Mucosa of gallbladder (tissue), 1 donor: ENCODE results near the gene PLXND1. TPM values are rescaled to one million over a fixed set of nuclear protein-coding genes. Genes with fewer than 3 reads are reported as not detected.
"Not testable (repeated sequence)": the region's sequence is repeated elsewhere in the genome, so short reads cannot be mapped to it uniquely, and the experiment has no call there.

Source experiments
- DNase-seq: peaks from one replicate; pipeline ENCODE4 v3.0.0-alpha.2; 2020; ENCODE audit warnings: low spot score
- total RNA-seq: library from RNA; stranded (reverse); gene quantifications from one replicate; pipeline ENCODE4 v1.2.1, GENCODE V29; 2021
- donor health status: DM: no; HTN: no; CAD: no.

Gene PLXND1, protein sequence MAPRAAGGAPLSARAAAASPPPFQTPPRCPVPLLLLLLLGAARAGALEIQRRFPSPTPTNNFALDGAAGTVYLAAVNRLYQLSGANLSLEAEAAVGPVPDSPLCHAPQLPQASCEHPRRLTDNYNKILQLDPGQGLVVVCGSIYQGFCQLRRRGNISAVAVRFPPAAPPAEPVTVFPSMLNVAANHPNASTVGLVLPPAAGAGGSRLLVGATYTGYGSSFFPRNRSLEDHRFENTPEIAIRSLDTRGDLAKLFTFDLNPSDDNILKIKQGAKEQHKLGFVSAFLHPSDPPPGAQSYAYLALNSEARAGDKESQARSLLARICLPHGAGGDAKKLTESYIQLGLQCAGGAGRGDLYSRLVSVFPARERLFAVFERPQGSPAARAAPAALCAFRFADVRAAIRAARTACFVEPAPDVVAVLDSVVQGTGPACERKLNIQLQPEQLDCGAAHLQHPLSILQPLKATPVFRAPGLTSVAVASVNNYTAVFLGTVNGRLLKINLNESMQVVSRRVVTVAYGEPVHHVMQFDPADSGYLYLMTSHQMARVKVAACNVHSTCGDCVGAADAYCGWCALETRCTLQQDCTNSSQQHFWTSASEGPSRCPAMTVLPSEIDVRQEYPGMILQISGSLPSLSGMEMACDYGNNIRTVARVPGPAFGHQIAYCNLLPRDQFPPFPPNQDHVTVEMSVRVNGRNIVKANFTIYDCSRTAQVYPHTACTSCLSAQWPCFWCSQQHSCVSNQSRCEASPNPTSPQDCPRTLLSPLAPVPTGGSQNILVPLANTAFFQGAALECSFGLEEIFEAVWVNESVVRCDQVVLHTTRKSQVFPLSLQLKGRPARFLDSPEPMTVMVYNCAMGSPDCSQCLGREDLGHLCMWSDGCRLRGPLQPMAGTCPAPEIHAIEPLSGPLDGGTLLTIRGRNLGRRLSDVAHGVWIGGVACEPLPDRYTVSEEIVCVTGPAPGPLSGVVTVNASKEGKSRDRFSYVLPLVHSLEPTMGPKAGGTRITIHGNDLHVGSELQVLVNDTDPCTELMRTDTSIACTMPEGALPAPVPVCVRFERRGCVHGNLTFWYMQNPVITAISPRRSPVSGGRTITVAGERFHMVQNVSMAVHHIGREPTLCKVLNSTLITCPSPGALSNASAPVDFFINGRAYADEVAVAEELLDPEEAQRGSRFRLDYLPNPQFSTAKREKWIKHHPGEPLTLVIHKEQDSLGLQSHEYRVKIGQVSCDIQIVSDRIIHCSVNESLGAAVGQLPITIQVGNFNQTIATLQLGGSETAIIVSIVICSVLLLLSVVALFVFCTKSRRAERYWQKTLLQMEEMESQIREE (N-terminal part only)
- 82.2 TPM for total RNA-seq

DNA sequence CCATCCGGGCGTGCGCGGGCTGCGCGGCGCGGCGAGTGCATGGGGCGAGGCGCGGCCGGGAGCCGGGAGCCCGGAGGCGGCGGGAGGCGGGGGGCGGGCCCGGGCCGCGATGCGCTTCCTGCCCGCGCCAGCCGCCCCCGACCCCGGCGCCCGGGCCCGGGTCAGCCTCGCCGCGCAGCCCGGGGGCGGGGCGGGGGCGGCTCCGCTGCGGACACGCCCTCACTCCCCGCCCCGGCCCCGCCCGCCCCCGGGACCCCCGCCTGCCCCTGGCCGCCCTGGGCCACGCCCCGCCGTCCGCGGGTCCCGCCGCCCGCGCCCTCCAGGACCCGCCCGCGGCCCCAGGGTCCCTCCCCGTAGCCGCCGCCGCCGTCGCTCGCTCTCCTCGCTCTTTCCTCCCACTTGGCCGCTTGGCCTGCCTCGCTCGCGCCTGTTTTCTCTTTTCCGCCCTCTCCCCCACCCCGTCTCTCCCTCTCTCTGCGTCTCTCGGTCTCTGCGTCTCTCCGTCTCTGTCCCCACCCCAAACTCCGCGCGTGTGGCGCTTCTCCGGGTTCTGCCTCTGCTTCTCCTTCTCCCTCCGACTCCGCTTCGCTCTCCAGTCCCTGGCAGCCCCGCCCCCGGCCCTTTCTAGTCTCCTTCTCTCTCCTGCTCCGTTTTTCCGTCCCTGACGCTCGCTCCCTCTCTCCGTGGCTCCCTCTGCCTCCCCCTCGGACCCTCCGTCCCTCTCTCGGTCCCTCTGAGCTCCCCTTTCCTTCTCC lies at the start of gene PLXND1:
Gene PLXND1, minus strand, starts transcription at position 41 of the 755 bp plus-strand sequence. Its CDS starts 37 bp downstream, at position 4.
- peak; percentile 65 for DNase-seq

DNA sequence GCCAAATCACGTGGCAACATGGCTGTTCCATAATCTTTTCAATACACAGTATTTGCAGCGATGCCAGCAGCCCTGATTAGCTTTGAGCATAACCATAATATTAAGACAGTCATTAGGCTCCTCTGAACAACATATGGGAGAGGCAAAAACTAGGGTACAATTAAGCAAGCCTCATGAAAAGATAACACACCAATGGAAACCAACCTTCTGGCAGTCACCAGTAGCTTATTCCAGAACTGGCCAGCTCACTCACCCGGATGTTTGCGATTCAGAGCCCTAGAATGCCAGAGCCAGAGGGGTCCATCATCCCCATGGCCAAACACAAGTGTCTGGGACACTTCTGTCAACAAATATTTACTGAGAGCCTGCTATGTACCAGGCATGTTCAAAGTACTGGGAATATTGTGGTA lies 48.8 kb upstream of the PLXND1 start:
- no peak for DNase-seq

DNA sequence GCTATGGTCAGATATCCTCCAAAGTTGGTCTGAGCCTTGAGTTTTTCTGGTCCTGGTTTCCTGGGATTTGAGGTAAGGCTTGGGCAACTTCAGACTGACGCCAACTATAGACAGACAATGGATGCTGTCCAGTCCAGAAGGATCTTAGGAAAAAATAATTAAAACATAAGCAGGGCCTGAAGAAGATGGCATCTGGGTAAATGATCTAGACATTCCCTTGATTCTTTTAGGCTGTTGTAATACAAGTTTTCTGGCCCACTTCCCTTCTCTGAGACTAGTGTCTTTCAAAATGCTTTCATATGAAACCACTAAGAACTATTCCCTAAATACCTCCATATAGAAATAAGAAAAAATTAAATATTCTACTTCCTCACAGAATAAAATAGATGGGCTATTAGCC lies 47.7 kb upstream of the PLXND1 start:
- no peak for DNase-seq

DNA sequence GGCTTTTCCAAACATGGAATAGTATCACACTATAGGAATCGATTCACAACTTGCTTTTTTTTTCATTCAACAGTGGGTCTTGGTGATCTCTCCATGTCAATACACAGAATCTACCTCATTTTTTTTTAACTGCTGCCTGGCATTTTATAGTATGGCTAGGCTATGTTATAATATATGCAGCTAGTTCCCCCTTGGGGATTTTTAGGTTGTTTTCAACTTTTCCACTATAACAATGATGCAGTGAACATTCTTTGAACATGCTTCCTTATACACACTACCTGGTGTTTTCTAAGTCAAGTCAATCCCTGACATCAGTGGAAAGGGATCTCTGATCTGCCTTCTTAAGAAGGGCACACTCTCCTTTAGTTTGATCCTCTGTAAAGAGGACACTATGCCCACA lies 46.5 kb upstream of the PLXND1 start:
- DNase-seq, result no peak

DNA sequence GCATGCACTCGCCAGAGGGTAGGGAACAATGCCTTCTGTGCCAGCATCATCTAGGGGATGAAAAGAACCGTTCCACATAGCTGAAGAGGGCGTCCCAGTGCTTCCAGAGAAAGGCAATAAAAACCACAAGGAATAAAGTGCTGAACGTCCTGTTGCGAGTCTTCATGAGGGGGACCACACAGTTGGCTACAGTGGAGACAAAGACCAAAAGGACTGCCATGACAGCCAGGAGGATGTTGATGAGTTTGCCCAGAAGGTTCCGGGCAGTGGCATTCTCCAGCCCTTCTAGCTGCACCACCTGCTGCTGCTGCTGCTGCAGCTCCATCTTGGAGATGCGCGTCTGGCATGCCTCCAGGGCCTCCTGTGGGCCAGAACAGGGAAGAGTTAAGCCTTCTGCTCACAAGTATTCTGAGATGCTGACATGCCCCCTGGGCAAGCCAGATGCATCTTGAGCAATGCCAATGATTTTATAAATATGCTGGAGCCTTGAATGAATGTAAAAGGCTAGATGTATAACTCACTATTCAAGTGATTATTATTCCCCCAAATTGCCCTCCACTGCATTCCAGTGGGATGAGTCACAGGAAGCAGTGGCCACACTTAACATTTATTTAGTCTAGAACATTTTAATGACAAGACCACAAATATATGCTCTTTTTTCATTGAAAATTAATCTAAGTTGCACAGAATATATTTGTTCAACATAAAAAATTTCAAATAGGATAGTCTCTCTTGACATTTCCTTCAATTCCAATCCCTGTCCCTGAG lies 45.1 kb upstream of the PLXND1 start:
- DNase-seq, result no peak

DNA sequence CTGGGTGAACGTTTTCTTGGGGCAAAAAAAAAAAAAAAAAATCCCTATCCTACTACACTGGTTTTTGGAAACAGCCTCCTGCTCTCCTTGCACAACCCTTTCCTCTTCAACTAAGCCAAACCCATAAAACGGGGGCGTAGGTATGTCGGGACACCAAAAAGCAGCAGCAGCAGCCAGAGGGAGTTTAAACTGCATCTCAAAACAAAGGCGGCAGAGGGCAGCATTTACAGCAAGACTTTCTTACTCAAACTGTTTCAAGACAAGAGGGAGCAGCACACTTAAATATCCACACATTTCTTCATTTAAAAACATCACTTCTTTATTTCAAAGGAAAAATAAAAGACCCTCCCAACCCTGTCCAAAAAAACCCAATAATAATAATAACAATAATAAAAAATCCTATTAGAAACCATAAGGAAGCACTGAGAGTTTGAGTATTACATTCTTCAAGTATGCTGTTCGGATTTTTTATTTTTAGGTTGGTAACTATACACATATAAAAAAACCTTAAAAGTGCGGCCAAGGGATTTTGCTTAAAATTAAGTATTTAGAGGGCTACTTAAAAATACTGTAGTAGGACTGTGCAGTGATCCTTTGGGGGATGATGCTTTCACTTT lies 43.9 kb upstream of the PLXND1 start:
- DNase-seq, result peak; percentile 73

DNA sequence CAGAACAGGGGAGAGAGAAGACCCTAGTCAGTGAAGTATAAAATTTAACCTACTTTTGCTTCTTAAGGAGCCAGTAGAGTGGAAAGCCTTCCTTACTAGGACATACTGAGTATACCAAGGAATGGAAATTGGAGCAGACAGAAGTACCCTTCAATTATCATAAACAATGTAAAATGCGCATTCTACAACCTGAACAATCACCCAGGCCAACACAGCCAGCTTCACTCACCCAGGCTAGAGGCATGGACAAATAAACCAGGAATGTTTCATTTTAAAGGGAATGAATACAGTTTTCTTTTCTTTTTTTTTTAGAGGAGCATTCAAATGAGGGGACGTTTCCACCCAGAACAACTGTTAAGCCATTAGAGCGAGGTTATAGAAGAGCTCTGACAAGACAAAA lies 41.9 kb upstream of the PLXND1 start:
- no peak for DNase-seq

DNA sequence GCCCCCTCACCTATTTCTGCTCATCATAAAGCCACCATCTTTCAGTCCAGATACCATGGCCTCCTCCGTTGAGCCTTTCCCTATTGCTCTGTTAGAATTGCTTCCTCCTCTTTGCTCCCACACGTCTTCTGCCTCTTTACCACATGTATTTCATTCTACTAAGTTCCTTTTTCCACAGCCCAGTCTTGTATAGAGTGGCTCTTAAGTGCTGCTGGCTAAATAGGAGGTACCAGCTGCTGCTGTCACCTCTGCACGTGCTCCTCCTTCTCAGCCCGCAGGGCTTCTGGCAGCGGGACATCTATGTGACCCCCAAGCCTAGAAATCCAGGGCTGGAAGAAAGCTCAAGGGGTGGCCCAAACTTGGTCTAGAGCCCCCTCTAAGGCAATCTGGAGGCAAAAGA lies 38.8 kb upstream of the PLXND1 start:
- DNase-seq, result no peak

DNA sequence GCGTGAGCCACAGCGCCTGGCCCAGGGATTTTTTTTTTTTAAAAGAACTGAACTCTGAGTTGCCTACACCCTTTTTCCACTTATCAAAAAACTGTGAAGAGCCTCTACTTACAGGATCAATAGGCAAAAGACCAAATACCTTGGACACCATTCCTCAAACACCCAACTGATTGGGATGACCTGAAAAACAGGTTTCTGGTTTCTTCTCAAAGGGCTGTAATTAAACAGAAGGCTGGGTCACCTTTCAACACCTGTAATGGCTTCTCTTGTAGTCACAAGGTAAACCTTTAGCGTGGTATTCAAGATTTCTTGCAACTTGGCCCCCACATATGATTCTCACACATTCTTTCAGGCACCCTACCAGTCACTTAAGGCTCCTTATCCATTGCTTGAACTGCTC lies 38.4 kb upstream of the PLXND1 start:
- no peak for DNase-seq

DNA sequence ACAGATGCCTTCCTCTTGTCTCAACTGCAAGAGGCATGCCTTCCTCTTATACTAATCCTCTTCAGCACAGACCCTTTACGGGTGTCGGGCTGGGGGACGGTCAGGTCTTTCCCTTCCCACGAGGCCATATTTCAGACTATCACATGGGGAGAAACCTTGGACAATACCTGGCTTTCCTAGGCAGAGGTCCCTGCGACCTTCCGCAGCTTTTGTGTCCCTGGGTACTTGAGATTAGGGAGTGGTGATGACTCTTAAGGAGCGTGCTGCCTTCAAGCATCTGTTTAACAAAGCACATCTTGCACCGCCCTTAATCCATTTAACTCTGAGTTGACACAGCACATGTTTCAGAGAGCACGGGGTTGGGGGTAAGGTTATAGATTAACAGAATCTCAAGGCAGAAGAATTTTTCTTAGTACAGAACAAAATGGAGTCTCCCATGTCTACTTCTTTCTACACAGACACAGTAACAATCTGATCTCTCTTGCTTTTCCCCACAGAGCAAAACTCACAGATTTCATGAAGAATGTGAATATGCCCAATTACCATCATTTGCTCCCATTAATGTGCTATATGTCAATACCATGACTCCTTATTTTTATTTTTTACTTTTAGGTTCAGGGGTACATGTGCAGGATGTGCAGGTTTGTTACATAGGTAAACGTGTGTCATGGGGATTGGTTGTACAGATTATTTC lies 35.2 kb upstream of the PLXND1 start:
- not testable (repeated sequence) for DNase-seq

DNA sequence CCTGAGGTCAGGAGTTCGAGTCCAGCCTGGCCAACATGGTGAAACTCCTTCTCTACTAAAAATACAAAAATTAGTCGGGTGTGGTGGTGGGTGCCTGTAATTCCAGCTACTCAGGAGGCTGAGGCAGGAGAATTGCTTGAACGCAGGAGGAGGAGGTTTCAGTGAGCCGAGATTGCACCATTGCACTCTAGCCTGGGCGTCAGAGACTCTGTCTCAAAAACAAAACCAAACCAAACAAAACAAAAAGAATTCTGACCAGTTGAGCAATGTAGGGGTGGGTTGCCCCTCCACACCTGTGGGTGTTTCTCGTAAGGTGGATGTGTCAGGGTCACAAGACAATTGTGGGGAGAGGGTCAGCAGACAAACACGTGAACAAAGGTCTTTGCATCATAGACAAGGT lies 34.5 kb upstream of the PLXND1 start:
- DNase-seq, result not testable (repeated sequence)

DNA sequence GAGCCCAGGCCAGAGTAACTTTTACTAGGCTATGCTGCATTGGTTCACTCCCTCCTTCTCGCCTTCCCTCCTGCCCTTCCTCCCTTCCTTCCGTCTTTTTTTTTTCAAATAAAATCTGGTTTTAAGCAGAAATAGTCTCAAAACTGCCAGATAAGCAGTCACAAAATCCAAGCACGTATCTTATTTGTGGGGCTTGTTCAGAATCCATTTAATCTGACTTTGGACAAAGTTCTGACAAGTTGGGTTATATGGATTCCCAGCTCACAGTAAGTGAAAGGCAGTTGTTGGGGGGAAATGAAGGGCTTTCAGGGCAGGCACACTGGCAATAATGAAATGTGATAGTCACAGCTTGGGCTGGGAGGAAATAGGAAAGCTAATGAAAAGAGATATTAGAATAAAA lies 32.0 kb upstream of the PLXND1 start:
- no peak for DNase-seq

DNA sequence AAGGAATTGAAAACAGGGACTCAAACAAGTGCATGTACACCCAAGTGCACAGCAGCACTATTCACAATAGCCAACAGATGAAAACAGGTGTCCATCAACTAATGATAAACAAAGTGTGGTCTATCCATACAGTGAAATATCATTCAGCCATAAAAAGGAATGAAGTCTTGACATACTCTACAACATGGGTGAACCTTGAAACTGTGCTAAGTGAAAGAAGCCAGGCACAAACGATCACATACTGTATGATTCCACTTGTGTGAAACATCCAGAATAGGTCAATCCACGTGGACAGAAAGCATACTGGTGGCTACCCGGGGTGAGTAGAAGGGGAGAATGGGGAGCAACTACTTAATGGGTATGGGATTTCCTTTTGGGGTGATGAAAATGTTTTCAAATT lies 29.6 kb upstream of the PLXND1 start:
- DNase-seq, result no peak

DNA sequence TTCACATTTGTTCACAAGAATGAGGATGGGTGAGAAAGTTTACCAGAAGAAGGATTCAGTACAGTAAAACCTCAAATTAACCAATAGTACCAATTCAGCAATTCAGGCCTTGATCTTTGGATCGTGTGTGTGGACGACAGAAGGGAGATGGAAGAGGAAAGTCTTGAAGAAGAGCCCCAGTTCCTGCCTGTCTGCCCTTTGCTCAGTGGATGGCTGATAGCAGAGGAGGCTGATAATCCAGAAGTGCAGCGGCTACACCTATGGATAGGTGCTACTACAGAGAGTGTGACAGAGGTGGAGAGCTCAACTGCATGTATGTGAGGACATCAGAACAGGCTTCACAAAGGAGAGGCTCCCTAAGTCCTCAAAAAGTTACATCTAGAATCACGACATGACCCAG lies 29.2 kb upstream of the PLXND1 start:
- DNase-seq, result no peak

DNA sequence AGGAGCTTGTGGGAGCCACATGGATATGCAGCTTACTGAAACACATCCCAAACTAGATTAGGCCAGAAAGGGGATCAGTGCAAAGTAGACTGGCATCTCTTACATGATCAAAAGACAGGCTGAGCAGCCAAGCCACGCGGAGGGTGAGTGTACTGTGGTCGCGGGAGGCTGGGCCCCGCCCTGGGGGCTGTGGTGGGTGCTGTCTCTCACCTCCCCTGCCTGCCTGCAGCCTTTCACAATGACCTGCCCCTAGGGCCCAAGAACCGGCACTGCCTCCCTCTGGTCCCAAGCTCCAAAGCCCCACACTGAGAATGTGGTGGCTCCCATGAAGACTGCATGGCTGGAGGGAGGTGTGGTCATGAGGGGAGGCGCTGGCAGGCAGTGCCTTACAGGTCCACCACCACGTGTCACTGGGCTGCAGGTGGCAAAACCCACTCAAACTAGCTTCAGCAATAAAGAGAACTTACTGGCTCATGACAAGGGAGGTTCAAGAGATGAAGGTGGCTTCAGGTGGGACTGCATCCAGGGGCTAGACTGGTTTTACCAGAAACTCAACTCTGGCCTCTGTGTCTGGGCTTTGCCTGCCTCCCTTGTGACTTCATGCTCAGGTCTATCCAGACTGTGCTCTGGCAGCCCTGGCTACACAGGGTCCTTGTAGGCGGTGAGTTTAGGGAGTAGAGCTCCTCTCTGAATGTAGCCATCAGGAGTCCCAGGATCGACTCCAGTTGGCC lies 27.4 kb upstream of the PLXND1 start:
- DNase-seq, result no peak

DNA sequence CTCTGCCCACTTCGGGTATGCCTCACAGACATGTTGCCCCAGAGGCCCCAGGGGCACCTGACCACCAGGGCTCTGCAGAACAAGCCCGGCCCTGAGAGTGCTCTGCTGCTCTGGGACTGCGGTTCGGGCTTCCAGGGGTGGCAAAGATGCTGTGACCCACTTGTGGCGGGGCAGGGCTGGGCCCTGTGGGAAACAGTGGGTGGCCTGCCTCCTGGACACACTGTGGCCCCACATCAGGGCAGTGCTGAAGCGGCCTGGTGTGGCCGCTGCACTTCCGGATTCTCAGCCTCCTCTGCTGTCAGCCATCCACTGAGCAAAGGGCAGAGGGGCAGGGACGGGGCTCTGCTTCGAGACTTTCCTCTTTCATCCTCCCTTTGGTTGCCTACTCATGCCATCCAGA lies 26.5 kb upstream of the PLXND1 start:
- DNase-seq, result no peak

DNA sequence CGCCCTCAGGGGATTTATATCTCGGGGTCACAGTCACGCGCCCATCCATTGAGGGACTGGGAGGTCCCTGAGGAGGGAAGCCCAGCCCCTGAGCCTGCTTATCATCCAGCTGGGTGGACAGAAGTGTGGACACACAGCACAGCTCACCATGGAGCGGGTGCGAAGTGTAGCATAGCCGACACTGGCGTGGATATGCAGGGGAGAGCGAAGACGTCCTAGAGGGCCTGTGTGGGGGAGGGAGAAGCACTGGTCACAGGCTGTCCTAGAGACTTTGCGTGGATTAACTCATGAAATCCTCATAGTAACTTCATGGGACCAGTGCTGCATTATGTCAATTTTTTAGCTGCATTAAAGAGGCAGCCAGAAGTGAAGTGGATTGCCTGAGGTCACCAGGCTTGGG lies 26.1 kb upstream of the PLXND1 start:
- no peak for DNase-seq

DNA sequence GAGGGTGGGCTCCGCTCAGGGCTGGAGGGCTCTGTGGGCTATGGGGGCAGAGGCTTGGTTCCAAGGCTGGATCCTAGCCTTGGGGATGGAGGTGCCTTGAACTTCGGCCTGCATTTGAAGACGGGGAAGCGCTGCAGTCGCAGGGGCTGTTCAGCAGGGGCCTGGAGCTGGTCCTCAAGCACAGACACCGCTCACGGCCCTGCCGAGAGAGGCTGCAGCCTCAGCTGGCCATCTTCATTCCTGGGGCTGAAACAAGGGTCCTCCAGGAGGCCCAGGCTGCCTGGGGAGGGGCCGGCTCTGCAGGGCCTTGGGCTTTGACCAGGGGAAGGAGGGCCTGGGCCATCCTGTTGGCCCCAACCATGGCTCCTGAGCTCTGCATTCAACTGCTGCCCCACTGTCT lies 25.6 kb upstream of the PLXND1 start:
- DNase-seq, result no peak

DNA sequence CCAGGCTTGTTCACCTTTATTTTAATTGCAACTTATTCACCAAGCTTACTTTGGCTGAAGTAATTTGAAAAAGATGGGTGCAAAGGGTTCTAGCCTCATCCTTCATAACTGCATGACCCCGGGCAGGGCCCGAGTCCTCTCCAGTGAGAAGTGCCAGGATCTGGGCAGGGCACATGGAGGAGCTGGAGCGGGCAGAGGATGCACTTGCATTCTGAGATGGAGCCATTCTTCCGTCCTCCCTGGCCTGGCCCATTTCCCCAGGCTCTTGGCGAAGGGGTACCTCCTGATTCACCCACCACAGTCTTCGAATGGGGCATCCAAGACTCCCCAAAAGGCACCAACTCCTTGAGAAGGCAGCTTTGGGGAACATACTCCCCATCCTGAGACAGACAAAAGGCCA lies 22.5 kb upstream of the PLXND1 start:
- no peak for DNase-seq
